NT2/D1 (cell line): ENCODE data around the gene PPP1R1A.

Experiments
- SUZ12 ChIP-seq: IDR thresholded peaks from 2 replicates; pipeline ENCODE4 v1.6.1; 2011; ENCODE audit not compliant: insufficient read length, insufficient read depth; ENCODE audit errors: extremely low read depth
- ZNF274 ChIP-seq: IDR thresholded peaks from 2 replicates; pipeline ENCODE4 v1.6.1; 2011; ENCODE audit warnings: mild to moderate bottlenecking, low read depth, low read length

DNA sequence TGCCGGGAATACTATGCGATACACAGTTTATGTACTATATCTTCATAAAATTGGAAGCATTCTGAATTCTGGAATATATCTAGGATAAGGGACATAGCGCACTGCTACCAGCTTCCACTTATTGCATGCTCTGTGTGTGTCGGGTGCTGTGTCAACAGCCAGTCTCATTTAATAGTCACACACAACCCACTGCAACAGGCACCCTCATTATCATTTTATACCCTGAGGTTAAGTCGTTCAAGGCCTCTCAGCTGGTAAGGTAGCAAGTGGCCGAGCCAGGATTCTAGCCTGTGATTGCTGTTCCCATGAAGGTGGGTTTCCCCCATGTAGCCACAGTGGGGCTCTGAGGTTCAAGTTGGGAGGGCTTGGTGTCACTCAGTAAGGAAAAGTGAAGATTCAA lies 7.0 kb downstream of the PPP1R1A start:
- TF ChIP-seq SUZ12 (no peak), ZNF274 (no peak)
